ENCODE data around the gene CLINT1. TPM values are rescaled to one million over a fixed set of nuclear protein-coding genes. Genes with fewer than 3 reads are reported as not detected.

CLINT1 gene
- total and polyA plus RNA-seq, 9 of the 15 experiments (the other 6 are each of a cell fraction or from before 2014, with no cell fraction given), result 23.6 to 125 (median 71.4) TPM

DNA sequence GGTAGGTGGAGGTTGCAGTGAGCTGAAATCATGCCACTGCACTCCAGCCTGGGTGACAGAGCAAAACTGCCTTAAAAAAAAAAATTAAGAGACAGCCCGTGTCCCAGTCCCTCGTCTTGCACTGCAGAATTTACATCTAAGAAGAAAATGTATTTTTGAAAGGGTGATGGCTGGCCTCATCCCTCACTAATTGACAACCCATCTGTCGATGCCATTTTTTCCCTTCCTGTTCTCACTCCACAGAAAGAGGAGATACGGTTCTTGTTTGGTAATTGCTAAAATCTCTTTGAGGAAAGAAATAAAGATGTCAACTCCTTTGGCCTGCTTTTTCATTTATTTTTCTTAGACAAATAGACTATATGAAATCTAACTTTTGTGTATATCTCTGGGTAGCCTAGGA, 117.8 kb downstream of the CLINT1 start (continued):
- TF ChIP-seq RBM15 (IDR thresholded peaks at IDR 0.05; ENCODE audit: insufficient read depth, low read length), result no peak
- TF ChIP-seq BRCA1 (IDR thresholded peaks at IDR 0.05), result no peak
- TF ChIP-seq BRCA1 (CRISPR knock-in tag; IDR thresholded peaks at IDR 0.05), result no peak
- TF ChIP-seq ZNF583 (CRISPR knock-in tag; IDR thresholded peaks at IDR 0.05), result no peak
- TF ChIP-seq FOXK1 (CRISPR knock-in tag; IDR thresholded peaks at IDR 0.05; ENCODE audit: borderline replicate concordance), result no peak
- TF ChIP-seq CBFB (CRISPR knock-in tag; IDR thresholded peaks at IDR 0.05), result no peak
- TF ChIP-seq BMI1 (IDR thresholded peaks at IDR 0.05; ENCODE audit: low read length), result no peak
- TF ChIP-seq SETDB1 (IDR thresholded peaks at IDR 0.05; ENCODE audit: low read length), result no peak
- TF ChIP-seq LCOR (CRISPR knock-in tag; IDR thresholded peaks at IDR 0.05), result no peak
- no peak for TF ChIP-seq FOXA1 (IDR thresholded peaks at IDR 0.05; ENCODE audit: borderline replicate concordance)
- no peak for TF ChIP-seq SIN3A (IDR thresholded peaks at IDR 0.05; ENCODE audit: borderline replicate concordance in 2 of 2, control insufficient read depth in 1 of 2, low read depth in 2 of 2, low read length in 2 of 2)

GRCh38 chr5:157740229-157740610, 118.7 kb downstream of the CLINT1 start:
- peaks cover 41% of the 10 kb centered on the region; the same call in 2 of the 3 replicates for H3K36me3 ChIP-seq (ENCODE audit: control insufficient read depth, insufficient read depth, low read length)
- H3K4me1 ChIP-seq (replicated peaks in 1 of 2; ENCODE audit: control insufficient read depth in 2 of 2, insufficient read depth in 2 of 2, low read length in 2 of 2), result peaks cover 14 to 24% of the 10 kb centered on the region in 2 experiments; a peak in 4 of 5 replicates
- intact Hi-C loops (cut with micrococcal nuclease), result loop anchor here (5.0 to 10.0 kb wide), 4 partner anchors 263 to 1365 kb away; partner anchors contain the start of gene MED7
- 22% methylated on average over 3 of the region's 3 CpGs for WGBS (ENCODE audit: insufficient coverage, low coverage, missing lambda C conversion rate)
- no peak overlapping the region for H3K9ac ChIP-seq (ENCODE audit: insufficient read depth in 1 of 2, low read depth in 2 of 2, low read length in 2 of 2)
- DNase-seq (ENCODE audit: extremely low read depth in 1 of 4, low spot score in 3 of 4) (peak; percentile 24 to 53 (median 39)), ATAC-seq (peak; percentile 46), FAIRE-seq (peak; percentile 72)
- no peaks in the 10 kb centered on the region for H3K27me3 ChIP-seq (ENCODE audit: control insufficient read depth in 2 of 2, insufficient read depth in 2 of 2, low read length in 2 of 2)
- in situ Hi-C loops (cut with MboI), result no loop called here
- no peak overlapping the region for H2AFZ ChIP-seq (ENCODE audit: low read depth, low read length)
- H3K27ac ChIP-seq (ENCODE audit: extremely low read depth, low read depth, low read length), result no peak overlapping the region
- H3K9me3 ChIP-seq (replicated peaks; ENCODE audit: control insufficient read depth, insufficient read depth, low read depth, low read length), result no peaks in the 10 kb centered on the region
- peaks cover 9% of the 10 kb centered on the region; the same call in 1 of the 3 replicates for H3K79me2 ChIP-seq (ENCODE audit: control insufficient read depth, insufficient read depth, low read length)
- no peaks in the 10 kb centered on the region for H3K9me1 ChIP-seq (ENCODE audit: control insufficient read depth, insufficient read depth, low read length)
- no peak overlapping the region for H3K4me2 ChIP-seq (ENCODE audit: insufficient read depth, low read length)
- ChIA-PET POLR2A (no interaction called here), CTCF (ENCODE audit: low intra/inter-chr PET ratio) (interaction anchor here (1.0 to 1.2 kb wide), 3 partner anchors 9 to 308 kb away, joined by 3 to 5 read pairs (median 5); partner anchors contain the start of gene THG1L)
- no peaks in the 10 kb centered on the region for H4K20me1 ChIP-seq (replicated peaks; ENCODE audit: control insufficient read depth, insufficient read depth, low read length)
- H3K4me3 ChIP-seq, result no peak overlapping the region
- no TSS peak for BruUV-seq (replicated peaks)
- TF ChIP-seq ZNF146 (CRISPR knock-in tag; IDR thresholded peaks at IDR 0.05; ENCODE audit: unreplicated experiment) (no peak), NFRKB (IDR thresholded peaks at IDR 0.05; ENCODE audit: low read depth) (no peak), GMEB1 (CRISPR knock-in tag; IDR thresholded peaks at IDR 0.05) (no peak), THAP7 (CRISPR knock-in tag; IDR thresholded peaks at IDR 0.05) (no peak), SMC3 (conservative IDR thresholded peaks at IDR 0.05; ENCODE audit: insufficient read depth, low read depth, low read length) (peak; percentile 35)
- TF ChIP-seq, protein P1, sequence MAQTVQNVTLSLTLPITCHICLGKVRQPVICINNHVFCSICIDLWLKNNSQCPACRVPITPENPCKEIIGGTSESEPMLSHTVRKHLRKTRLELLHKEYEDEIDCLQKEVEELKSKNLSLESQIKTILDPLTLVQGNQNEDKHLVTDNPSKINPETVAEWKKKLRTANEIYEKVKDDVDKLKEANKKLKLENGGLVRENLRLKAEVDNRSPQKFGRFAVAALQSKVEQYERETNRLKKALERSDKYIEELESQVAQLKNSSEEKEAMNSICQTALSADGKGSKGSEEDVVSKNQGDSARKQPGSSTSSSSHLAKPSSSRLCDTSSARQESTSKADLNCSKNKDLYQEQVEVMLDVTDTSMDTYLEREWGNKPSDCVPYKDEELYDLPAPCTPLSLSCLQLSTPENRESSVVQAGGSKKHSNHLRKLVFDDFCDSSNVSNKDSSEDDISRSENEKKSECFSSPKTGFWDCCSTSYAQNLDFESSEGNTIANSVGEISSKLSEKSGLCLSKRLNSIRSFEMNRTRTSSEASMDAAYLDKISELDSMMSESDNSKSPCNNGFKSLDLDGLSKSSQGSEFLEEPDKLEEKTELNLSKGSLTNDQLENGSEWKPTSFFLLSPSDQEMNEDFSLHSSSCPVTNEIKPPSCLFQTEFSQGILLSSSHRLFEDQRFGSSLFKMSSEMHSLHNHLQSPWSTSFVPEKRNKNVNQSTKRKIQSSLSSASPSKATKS (CRISPR knock-in tag; IDR thresholded peaks at IDR 0.05), result no peak

Measured in K562 (cell line).